Activated effector memory CD4-positive, alpha-beta T cell treated with Interleukin-2 at 50 U/mL for 16 hours (primary cell): ENCODE data around the gene LEFTY1.

Experiments
- DNase-seq: peaks from one replicate; pipeline ENCODE4 v3.0.0-alpha.2; 2020

The LEFTY1 gene

GRCh38 chr1:225915538-225915991 lies 26.6 kb upstream of the LEFTY1 start:
- no peak for DNase-seq

- DNase-seq: no peak
These were observed 26.0 kb upstream of the LEFTY1 start for GRCh38 chr1:225914947-225915346.

- no peak for DNase-seq
These were observed 25.4 kb upstream of the LEFTY1 start for GRCh38 chr1:225914391-225914790.

- peak; percentile 61 for DNase-seq
These were observed 22.5 kb upstream of the LEFTY1 start for GRCh38 chr1:225911191-225912130.

GRCh38 chr1:225909477-225909876 lies 20.5 kb upstream of the LEFTY1 start:
- DNase-seq: no peak

- no peak for DNase-seq
These were observed 19.8 kb upstream of the LEFTY1 start for GRCh38 chr1:225908773-225909172.

- no peak for DNase-seq
These were observed 19.2 kb upstream of the LEFTY1 start for GRCh38 chr1:225908013-225908640.

GRCh38 chr1:225907341-225907740 lies 18.4 kb upstream of the LEFTY1 start:
- no peak for DNase-seq

- DNase-seq: no peak
These were observed 17.5 kb upstream of the LEFTY1 start for GRCh38 chr1:225906467-225906866.

GRCh38 chr1:225903623-225904022 lies 14.7 kb upstream of the LEFTY1 start:
- DNase-seq: no peak

- DNase-seq: no peak
These were observed 10.3 kb upstream of the LEFTY1 start for GRCh38 chr1:225899044-225899925.

GRCh38 chr1:225897595-225898514 lies 8.9 kb upstream of the LEFTY1 start:
- DNase-seq: peak; percentile 46

- peak; percentile 55 for DNase-seq
These were observed 8.1 kb upstream of the LEFTY1 start for GRCh38 chr1:225896937-225897549.

- no peak for DNase-seq
These were observed 7.5 kb upstream of the LEFTY1 start for GRCh38 chr1:225896494-225896893.

- DNase-seq: no peak
These were observed 3.4 kb upstream of the LEFTY1 start for GRCh38 chr1:225892307-225892706.

GRCh38 chr1:225891229-225891972 lies 2.5 kb upstream of the LEFTY1 start:
- no peak for DNase-seq

- DNase-seq: no peak
These were observed 1.6 kb upstream of the LEFTY1 start for GRCh38 chr1:225890346-225891228.

- no peak for DNase-seq
These were observed 797 bp upstream of the LEFTY1 start for GRCh38 chr1:225889743-225890142.

GRCh38 chr1:225888289-225888897 lies 553 bp downstream of the LEFTY1 start:
- DNase-seq: no peak
